GM21825 (cell line): Measurements from ENCODE around the gene ASXL1.
"Not testable (repeated sequence)": the region's sequence is repeated elsewhere in the genome, so short reads cannot be mapped to it uniquely, and the experiment has no call there.

Experiments
- ATAC-seq: cut with Tn5 transposase; IDR thresholded peaks from one replicate; pipeline ENCODE4 v1.9.1; 2021; ENCODE audit warnings: mild to moderate bottlenecking, moderate library complexity; ENCODE audit not compliant: unreplicated experiment

The ASXL1 gene

DNA sequence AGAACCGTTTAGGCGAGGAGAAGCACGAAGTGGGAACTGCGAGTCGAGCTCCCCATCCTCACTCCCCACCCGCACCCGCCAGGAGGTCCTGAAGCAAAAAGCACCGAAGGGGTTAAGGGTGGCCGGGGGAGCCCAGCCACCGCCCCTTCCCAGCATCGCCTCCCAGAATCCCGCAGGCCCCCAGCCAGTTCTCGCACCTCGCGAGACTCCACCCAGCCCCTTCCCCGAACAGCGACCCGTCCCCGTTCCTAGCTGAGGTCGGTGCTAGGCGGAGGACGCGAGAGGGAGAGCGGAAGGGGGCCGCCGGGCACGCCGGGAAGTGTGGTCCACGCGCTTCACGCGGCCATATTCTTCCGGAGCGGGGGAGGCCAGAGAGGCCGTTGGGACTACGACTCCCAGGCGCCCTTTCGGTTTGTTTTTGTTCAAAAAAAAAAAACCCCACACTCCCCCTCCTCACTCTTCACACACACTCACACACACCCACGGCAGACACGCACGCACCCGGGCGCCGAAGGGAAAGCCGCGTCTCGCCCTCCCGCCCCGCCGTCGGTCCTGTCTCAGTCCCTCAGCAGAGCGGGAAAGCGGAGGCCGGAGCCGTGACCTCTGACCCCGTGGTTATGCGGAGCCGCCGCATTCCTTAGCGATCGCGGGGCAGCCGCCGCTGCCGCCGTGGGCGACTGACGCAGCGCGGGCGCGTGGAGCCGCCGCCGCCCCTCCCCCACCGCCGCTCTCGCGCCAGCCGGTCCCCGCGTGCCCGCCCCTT lies at the start of gene ASXL1:
ASXL1 (plus strand) TSS at position 463 of the 763 bp plus-strand sequence. CDS start 445 bp downstream, outside the sequence.
- ATAC-seq = peak; percentile 70

DNA sequence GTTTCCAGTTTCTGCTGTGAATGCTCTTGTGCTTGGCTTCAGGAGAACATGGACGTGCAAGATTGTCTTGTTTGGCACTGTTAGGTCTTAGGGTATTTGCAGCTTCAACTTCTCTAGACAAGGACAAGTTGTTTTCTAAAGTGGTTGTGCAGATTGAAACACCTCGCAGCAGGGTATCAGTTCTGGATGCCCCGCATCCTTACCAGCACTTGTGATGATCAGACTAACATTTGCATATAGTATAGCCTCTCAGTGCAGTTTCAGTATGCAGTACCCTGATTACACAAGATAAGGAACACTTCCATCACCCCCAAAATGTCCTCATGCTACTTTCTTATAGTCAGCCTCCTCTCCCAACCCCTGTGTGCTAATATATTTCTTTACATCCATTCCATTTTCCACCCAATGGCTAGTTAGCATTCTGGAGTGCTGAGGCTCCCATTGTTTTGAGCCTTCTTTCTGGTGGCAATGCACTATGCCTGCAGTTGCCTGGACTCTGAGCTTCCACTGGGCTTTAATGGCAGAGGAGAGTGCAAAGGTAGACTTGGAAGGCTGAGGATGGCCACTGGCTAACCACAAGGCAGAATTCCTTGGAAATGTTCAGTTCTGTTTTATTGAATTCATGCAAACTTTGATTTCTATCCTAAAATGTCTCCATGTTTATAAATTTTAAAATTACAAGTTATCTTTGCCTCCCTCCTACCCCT lies 45.3 kb upstream of the ASXL1 start:
- ATAC-seq = no peak

DNA sequence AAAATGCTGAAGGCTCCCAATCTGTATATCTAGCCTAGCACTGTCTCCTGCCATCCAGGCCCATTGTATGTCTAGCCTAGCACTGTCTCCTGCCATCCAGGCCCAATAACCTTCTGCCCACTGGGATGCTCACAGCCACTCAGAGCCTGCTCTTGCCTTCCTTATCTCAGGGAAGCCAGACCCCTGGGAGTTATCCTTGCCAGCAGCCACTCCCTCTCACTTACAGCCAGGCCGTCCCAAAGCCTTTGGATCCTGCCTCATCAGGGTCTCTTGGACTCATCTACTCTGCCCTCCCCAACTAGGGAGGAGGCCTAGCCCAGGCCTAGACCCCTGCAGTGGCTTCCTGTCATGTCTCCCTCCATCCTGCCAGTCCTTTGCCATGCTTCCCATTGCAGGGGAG lies 43.4 kb upstream of the ASXL1 start:
- ATAC-seq = no peak

DNA sequence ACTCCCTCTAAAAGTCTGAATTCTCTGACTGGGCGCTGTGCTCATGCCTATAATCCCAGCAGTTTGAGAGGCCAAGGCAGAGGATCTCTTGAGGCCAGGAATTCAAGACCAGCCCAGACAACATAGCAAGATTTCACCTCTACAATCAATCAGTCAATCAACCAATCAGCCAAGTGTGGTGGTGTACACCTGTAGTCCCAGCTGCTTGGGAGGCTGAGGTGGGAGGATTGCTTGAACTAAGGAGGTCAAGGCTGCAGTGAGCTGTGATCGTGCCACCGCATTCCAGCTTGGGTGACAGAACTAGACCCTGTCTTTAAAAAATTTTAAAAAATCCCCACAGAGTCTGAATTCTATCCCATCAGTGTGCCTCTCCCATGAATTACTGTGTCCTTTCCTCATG lies 42.7 kb upstream of the ASXL1 start:
- no peak for ATAC-seq

DNA sequence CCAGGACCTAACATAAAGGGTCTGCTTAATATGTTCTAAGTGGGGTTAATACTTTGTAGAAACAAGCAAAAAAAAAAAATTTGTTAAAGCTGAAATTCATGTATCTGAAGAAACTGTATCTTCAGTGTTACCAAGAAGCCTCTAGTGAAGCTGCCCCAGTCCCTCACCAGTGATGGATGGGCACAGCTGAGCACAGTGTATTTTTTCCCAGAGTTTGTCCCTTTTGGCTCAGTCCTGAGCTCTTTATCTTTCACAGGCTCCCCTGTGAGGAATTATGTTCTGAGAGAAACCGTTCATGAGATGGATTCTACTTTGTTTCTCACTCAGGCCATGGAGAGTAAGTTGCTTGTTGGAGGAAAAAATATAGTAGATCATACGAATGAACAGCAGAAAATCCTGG lies 42.2 kb upstream of the ASXL1 start:
- ATAC-seq = no peak

DNA sequence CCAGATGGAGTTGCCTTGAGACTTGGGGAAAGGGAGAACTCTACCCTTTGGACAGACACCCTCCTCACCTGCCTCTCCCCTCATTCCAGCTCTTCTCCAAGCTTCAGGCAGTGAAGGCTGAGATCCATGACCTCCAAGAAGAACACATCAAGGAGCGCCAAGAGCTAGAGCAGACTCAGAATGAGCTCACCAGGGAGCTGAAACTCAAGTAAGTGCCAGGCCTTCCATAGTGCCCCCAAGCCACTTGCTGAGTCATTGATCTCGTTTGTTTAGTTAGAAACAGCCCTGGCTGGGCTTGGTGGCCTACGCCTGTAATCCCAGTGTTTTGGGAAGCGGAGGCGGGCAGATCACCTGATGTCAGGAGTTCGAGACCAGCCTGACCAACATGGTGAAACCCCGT lies 41.5 kb upstream of the ASXL1 start:
- no peak for ATAC-seq

DNA sequence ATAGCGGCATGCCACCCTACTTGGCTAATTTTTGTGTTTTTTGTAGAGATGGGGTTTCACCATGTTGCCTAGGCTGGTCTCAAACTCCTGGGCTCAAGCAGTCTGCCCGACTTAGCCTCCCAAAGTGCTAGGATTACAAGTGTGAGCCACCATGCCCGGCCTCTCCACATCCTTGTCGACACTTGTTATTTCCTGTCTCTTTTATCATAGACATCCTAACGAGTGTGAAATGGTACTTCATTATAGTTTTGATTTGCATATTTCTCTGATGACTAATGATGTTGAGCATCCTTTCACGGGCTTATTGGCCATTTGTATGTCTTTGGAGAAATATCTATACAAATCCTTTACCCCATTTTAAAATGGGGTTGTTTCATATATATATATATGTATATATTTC lies 39.0 kb upstream of the ASXL1 start:
- ATAC-seq = no peak

DNA sequence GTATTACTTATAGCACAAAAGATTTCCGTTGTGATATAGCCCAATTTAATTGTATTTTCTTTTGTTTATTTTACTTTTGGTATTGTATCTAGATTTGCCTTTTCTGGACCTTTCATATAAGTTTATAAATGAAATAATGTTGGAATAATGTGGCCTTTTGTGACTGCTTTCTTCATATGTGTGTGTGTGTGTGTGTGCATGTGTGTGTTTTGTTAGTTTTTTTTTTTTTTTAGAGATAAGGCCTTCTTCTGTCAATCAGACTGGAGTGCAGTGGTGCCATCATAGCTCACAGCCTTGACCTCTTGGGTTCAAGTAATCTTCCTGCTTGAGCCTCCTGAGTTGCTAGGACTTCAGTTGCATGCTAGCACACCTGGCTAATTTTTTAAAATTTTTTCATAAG lies 37.8 kb upstream of the ASXL1 start:
- no peak for ATAC-seq

DNA sequence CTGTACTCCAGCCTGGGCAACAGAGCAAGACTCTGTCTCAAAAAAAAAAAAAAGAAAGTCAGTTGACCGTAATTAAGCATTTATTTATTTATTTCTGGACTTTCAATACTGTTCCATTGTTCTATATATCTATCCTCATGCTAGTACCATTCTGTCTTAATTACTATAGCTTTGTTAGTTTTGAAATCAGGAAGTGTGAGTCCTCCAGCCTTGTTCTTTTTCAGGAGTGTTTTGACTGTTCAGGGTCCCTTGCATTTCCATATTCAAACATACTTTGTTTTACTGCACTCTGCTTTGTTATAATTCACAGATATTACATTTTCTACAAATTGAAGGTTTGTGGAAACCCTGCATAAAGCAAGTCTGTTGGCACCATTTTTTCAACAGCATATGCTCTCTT lies 36.7 kb upstream of the ASXL1 start:
- no peak for ATAC-seq

DNA sequence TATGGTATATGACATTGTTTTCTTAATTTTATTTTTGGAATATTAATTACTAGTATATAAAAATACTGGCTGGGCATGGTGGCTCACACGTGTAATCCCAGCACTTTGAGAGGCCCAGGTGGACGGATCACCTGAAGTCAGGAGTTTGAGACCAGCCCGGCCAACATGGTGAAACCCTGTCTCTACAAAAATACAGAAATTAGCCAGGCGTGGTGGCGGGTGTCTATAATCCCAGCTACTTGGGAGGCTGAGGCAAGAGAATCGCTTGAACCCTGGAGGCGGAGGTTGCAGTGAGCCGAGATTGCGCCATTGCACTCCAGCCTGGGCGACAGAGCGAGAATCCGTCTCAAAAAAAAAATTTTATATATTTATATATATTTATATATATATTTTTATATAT lies 35.9 kb upstream of the ASXL1 start:
- not testable (repeated sequence) for ATAC-seq

DNA sequence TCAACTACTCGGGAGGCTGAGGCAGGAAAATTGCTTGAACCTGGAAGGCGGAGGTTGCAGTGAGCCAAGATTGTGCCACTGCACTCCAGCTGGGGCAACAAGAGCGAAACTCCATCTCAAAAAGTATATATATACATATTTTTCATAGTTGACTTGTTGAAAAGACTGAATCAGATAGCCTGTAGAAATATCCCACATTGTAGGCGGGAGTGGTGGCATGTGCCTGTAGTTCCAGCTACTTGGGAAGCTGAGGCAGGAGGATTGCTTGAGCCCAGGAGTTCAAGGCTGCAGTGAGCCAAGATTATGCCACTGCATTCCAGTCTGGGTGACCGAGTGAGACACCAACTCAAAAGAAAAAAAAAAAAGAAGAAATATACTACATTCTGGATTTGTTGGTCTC lies 34.4 kb upstream of the ASXL1 start:
- ATAC-seq = not testable (repeated sequence)

DNA sequence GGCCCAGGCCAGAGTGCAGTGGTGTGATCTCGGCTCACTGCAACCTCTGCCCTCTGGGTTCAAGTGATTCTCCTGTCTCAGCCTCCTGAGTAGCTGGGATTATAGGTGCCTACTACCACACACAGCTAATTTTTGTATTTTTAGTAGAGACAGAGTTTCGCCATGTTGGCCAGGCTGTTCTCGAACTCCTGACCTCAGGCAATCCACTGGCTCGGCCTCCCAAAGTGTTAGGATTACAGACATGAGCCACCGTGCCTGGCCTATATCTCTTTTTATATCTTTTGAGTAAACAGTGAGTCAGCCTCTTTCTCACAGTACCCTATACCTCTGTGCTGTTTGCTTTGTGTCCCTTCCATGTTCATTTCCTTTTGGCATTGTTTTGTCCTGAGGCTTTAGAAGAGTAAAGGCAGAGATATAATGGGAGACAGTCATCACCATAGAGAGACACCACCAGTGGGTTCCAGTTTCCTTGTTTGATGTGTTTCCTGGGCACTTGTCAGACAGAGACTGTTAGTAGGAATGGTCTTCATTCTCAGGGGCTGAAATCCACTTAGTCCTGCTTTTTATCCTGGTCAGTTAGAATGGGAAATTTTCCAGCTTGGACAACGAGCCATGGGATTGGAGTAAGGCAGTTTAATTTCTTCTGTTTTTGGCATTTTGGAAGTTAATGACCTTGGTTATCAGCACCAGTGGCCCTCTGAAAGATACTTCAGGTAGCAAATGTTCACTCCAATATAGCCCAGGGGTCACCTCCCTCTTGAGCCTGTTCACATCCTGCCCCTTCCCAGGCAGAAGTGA lies 32.2 kb upstream of the ASXL1 start:
- no peak for ATAC-seq

DNA sequence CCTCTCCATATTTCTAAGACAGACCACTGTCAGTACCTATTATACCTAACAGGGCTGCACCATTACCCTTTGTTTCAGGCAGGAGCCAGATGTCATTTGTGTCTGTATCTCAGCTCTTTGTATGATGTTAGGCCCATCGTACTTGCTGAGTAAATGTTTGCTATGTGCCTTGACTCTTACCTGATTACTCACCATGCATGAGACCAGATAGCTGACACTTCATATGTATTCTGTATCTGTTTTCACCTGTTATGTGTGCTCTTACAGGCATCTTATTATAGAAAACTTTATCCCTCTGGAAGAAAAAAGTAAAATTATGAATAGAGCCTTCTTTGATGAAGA lies 31.7 kb upstream of the ASXL1 start:
- ATAC-seq = no peak

DNA sequence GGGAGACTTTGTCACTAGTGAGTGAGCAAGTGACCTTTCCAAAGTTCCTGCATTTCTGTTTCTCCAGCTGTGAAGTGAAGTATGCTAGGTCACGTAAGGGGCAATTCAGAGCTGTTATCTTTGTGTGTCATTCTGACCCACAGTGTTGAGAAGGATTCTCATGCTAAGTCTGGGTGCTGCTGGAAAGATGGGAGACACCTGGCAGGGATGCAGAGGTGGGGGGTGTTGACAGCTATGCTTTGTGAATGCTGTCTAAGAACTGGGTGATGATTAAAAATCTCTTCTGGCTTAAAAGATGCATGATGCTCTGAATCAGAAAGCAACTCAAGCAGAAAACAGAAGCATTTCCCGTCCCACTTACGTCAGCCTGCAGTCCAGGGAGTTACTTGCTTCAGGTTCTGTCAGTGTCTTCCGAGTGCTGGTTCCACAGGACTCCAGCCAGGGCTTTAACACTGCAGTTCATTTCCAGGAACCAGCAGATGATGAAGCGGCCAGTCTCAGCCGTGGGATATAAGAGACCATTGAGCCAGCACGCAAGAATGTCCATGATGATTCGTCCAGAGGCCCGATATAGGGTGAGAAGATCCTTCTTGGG lies 30.9 kb upstream of the ASXL1 start:
- ATAC-seq = no peak

DNA sequence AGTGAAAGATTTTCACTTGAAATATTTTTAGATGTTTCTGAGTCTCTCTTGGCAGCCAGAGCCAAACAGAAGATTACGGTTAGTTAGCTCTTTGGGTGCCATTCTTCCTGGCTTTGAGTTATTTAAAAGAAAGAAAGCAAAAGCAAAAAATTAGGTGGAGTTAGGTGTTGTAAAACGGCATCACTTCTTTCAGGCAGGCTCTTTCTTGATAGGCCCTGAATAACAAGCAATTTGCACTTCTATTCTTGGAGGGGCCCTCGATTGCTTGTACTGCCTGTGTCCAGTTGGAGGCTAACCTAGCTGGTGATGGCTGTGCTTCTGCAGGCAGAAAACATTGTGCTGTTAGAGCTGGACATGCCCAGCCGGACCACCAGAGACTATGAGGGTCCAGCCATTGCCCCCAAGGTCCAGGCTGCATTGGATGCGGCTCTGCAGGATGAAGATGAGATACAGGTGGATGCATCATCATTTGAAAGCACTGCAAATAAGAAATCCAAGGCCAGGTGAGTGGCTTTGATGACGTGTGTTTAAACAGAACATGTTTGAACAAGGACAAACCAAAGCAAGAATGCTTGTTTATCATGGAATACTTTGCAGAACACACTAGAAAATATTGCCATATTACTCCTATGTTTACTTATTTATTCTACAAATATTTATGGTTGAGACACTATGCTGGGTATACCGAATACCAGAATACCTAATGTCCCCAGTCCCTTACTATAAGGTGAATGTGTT lies 28.1 kb upstream of the ASXL1 start:
- ATAC-seq = no peak

DNA sequence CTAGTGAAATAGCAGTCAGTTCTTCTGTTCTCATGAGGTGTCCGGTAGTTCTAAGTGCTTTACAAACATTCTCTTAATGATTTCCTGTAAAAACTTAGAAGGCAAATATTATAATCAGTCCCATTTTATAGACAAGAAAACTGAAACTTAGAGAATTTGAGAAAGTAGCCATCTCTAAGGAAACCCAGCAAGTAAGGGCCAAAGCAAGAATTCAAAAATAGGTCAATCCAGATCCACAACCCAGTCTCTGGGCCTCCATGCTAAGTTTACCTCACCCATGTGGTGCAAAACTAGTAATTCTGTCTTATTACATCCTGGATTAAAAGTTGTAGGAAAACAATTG lies 27.6 kb upstream of the ASXL1 start:
- ATAC-seq = no peak

DNA sequence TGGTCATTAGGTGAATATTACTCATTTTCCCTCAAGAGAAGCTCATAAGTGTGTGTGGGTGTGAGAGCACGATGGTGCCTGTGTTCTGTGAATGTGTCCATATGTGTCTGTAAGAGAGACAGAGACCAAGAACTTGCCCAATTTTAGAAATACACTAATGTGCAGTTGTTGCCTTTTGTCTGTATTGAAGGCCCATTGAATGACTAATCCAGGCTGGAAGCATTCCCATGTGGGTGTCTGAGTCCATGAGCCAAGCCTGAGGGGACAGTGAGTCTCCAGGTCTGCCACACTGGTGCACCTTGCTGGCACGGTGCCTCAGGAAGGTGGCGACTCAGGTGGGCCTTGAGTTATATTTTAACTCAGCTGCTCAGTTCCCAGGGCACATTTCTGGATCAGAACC lies 25.5 kb upstream of the ASXL1 start:
- ATAC-seq = peak; percentile 2

DNA sequence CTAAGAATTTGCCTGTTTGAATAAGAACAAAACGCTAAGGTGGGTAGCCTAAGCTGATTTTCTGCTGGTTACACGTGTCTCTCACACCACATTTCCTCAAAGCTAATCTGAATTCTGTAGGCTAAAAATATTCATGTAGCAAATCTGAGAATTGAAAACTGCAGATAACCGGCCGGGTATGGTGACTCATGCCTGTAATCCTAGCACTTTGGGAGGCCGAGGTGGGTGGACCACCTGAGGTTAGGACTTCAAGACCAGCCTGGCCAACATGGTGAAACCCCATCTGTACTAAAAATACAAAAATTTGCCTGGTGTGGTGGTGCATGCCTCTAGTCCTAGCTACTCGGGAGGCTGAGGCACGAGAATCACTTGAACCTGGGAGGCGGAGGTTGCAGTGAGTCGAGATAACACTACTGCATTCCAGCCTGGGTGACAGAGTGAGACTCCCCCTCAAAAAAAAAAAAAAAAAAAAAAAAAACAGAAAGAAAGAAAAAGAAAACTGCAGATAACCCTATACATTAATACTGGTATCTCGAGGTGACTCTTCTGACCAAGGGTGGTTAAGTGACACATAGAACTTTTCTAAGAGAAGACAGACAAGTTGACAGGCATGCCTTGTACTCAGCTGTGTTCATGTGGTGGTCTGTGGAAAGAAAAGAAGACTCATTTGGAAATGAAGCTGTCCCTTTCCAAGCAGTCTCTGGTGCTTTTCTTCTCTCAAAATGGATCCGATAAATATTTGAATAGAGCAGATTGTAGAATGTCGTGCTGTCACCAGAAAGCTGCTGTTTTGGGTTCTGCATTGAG lies 24.7 kb upstream of the ASXL1 start:
- peak; percentile 72 for ATAC-seq

DNA sequence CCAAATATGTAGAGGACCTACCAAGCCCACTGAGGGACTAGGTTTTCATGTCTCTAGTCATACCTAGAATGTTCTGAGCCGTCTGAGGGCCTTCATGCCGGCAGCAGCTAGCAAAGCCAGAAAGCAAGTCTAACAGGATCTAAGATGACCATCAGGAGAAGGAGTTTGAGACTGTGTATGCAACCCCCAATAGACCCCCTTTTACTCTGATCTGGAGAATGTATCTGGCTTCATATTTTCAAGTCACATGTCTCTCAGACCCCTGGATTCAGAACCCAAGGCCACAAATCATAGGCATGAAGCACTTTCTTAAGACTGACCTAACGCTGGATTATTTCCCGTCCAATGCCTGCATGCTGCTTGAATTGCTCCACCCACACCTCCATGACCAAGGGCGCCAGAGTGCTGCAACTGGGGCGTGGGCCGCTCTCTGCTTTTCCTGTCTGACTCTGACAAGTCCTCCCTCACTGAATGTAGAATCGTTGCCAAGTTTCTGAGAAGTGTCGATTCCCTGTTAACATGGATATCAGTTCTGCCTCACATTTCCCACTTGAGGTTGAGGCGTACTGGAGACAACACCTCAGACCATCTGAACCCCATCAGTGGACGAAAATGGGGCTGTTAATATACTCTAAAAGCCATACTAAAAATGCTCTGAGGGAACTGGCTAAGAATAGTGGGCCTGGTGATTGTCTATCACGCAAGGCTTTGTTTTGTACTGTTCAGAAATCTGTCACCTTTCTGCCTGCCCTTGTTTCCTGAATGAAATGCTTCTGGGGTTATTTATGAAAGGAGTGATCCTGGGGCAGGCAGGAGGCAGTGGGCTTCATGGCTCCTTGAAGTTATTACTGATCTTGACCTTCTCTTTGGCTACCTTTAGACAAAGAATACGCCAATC lies 23.9 kb upstream of the ASXL1 start:
- no peak for ATAC-seq
